Esophagus muscularis mucosa (tissue), 4 donors: ENCODE data around the gene UCK2. TPM values are rescaled to one million over a fixed set of nuclear protein-coding genes. Genes with fewer than 3 reads are reported as not detected.
A peak's percentile ranks its signal among the peaks of the same experiment; 100 is the strongest.

Experiments used
- DNase-seq: peaks from one replicate; pipeline ENCODE4 v3.0.0-alpha.2; 2017; ENCODE audit errors: extremely low spot score
- H3K27ac ChIP-seq, 4 donors: fragments of 200-600 bp; sonication (generic); replicated peaks in 1 of 4; 1 replicate in 3 of 4; 2 replicates in 1 of 4; pipeline ENCODE4 v1.5.1; 2016 to 2019; ENCODE audit warnings: mild to moderate bottlenecking in 1 of 4
- H3K27me3 ChIP-seq, 4 donors: fragments of 200-600 bp; sonication (generic); one replicate each; pipeline versions ENCODE4 v1.5.1 to v1.6.0; 2016 to 2019
- H3K36me3 ChIP-seq, 4 donors: fragments of 200-600 bp; sonication (generic); one replicate each; pipeline ENCODE4 v1.5.1; 2016 to 2019
- H3K4me1 ChIP-seq, 4 donors: fragments of 200-600 bp; sonication (generic); one replicate each; pipeline ENCODE4 v1.5.1; 2016 to 2019
- H3K4me3 ChIP-seq, 4 donors: fragments of 200-600 bp; sonication (generic); 1 replicate in 2 of 4; 2 replicates in 2 of 4; pipeline ENCODE4 v1.5.1; 2016 to 2019; ENCODE audit warnings: mild to moderate bottlenecking in 4 of 4, moderate library complexity in 1 of 4
- H3K9me3 ChIP-seq, 4 donors: fragments of 200-600 bp; sonication (generic); 1 replicate in 3 of 4; 2 replicates in 1 of 4; pipeline ENCODE4 v1.5.1; 2016 to 2019
- CTCF ChIP-seq, 3 experiments: fragments of 200-600 bp in 2 of 3; fragments of 450-650 bp in 1 of 3; sonication (generic) in 2 of 3; IDR thresholded peaks; one replicate each; pipeline ENCODE4 v1.5.1; 2017 to 2019; ENCODE audit warnings: antibody characterized with exemption in 3 of 3, mild to moderate bottlenecking in 2 of 3, moderate library complexity in 1 of 3
- EP300 ChIP-seq: sonication (generic); formaldehyde crosslinking; IDR thresholded peaks from one replicate; pipeline ENCODE4 v1.6.1; 2017; ENCODE audit warnings: antibody characterized with exemption
- POLR2A ChIP-seq: fragments of 450-650 bp; IDR thresholded peaks from one replicate; pipeline ENCODE4 v1.6.1; 2017; ENCODE audit warnings: antibody characterized with exemption, moderate library complexity, mild to moderate bottlenecking, low read depth
- POLR2AphosphoS5 ChIP-seq, 2 donors: sonication (generic); formaldehyde crosslinking; IDR thresholded peaks; one replicate each; pipeline ENCODE4 v1.6.1; 2017; ENCODE audit warnings: antibody characterized with exemption in 2 of 2
- WGBS: methylation state at CpG from one replicate; pipeline ENCODE4 v1.1.5; 2018; 5-methylcytosine and 5-hydroxymethylcytosine counted together
- intact Hi-C: fragments of 100-400 bp; cut with DNase I; formaldehyde crosslinking; loops from one replicate; pipeline ENCODE4 v1.15.1; 2023
- total RNA-seq, 4 donors: library from RNA; depleted of rRNA; stranded (reverse); fragments of >200 nt; gene quantifications; one replicate each; pipeline versions ENCODE4 v1.1.0 to v1.2.1, GENCODE V29; 2016

The UCK2 gene
- total RNA-seq, 4 donors from 2014 or later = 13.7 to 33.7 (median 31.0) TPM

GRCh38 chr1:165907256-165907857 lies 79.9 kb downstream of the UCK2 start:
- WGBS = 75% methylated on average over 11 of the region's 13 CpGs
- intact Hi-C loops = no loop called here
- H3K36me3 ChIP-seq = peaks cover 5 to 61% (median 24%) of the 10 kb centered on the region in 4 donors
- peaks cover 0 to 16% (median 10%) of the 10 kb centered on the region in 4 donors for H3K4me1 ChIP-seq
- no peaks in the 10 kb centered on the region for H3K9me3 ChIP-seq
- H3K4me3 ChIP-seq = no peak overlapping the region
- no peak for DNase-seq
- H3K27me3 ChIP-seq = no peaks in the 10 kb centered on the region
- H3K27ac ChIP-seq = no peak overlapping the region
- TF ChIP-seq POLR2AphosphoS5 (IDR thresholded peaks at IDR 0.05) (no peak), EP300 (no peak), POLR2A (no peak), CTCF (IDR thresholded peaks at IDR 0.05) (no peak)

DNA sequence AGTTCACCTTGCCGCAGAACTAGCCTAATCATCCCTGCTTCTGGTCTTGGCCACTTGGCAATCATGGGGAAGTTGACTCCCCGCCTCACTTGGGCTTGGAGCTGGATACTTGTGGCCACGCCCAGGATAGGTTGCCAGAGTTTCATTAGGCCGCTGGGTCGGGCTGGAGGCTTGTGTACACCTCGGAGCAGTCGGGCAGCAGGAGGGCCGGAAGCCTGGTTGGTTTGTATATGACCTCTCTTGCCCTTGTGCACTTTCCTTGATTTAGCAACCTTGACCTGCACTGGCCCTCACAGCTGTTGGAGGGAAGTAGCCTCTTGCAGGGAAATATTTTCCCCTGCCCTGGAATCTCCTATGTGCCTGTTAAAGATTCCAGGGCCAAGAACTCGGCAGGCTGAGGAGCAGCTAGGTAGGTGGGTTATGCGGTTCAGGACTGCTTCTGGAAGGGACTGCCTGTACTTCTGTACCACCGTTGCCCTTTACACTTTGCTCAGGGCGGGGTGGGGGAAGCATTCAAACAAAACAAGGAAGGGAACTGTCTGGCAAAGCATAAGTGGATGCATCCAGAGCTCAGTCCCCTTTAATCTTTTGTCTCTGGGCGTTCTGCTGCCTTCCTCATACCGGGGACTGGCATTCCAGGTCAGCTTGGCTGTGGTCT lies 83.5 kb downstream of the UCK2 start:
- intact Hi-C loops = loop anchor here (5.0 kb wide), 2 partner anchors 144 to 519 kb away; partner anchors contain the start of gene TMCO1
- Histone ChIP-seq H3K4me1 (peaks cover 5 to 24% (median 12%) of the 10 kb centered on the region in 4 donors), H3K36me3 (peaks cover 5 to 43% (median 20%) of the 10 kb centered on the region in 4 donors), H3K9me3 (no peaks in the 10 kb centered on the region), H3K27ac (peak overlapping the region; percentile 14 to 38 (median 25)), H3K27me3 (no peaks in the 10 kb centered on the region), H3K4me3 (no peak overlapping the region)
- WGBS = 67% methylated on average over 13 of the region's 14 CpGs
- TF ChIP-seq POLR2AphosphoS5 (IDR thresholded peaks at IDR 0.05) = peak; percentile 40 to 47
- no peak for TF ChIP-seq EP300
- DNase-seq = no peak

GRCh38 chr1:165911609-165912281 lies 84.3 kb downstream of the UCK2 start:
- H3K4me3 ChIP-seq = no peak overlapping the region
- peak overlapping the region; percentile 14 to 30 (median 28) for H3K27ac ChIP-seq
- WGBS = 94% methylated on average over 6 of the region's 7 CpGs
- H3K27me3 ChIP-seq = no peaks in the 10 kb centered on the region
- TF ChIP-seq EP300 (no peak), POLR2AphosphoS5 (IDR thresholded peaks at IDR 0.05) (no peak), POLR2A (no peak), CTCF (IDR thresholded peaks at IDR 0.05) (no peak)
- intact Hi-C loops = loop anchor here (5.0 kb wide), 2 partner anchors 144 to 519 kb away; partner anchors contain the start of gene TMCO1
- H3K4me1 ChIP-seq = peaks cover 5 to 24% (median 12%) of the 10 kb centered on the region in 4 donors
- peaks cover 0 to 39% (median 15%) of the 10 kb centered on the region in 4 donors for H3K36me3 ChIP-seq
- DNase-seq = no peak
- H3K9me3 ChIP-seq = no peaks in the 10 kb centered on the region

GRCh38 chr1:165912638-165913037 lies 85.2 kb downstream of the UCK2 start:
- Histone ChIP-seq H3K4me1 (peaks cover 5 to 24% (median 12%) of the 10 kb centered on the region in 4 donors), H3K36me3 (peaks cover 0 to 30% (median 12%) of the 10 kb centered on the region in 4 donors), H3K27me3 (no peaks in the 10 kb centered on the region), H3K9me3 (no peaks in the 10 kb centered on the region), H3K4me3 (no peak overlapping the region), H3K27ac (no peak overlapping the region)
- TF ChIP-seq EP300 (no peak), CTCF (IDR thresholded peaks at IDR 0.05) (no peak), POLR2AphosphoS5 (IDR thresholded peaks at IDR 0.05) (no peak)
- intact Hi-C loops = loop anchor here (5.0 kb wide), 2 partner anchors 145 to 520 kb away; partner anchors contain the start of gene TMCO1
- WGBS = 94% methylated on average over 5 of the region's 6 CpGs
- no peak for DNase-seq
